Measurements from ENCODE around the gene ZBTB21.

ZBTB21 gene

GRCh38 chr21:42009831-42010506 lies at the start of gene ZBTB21:
Gene ZBTB21, minus strand, starts transcription at chr21:42010360. Its CDS starts 16,265 bp downstream, at chr21:41994095.
- peak within 1 kb of the TSS; percentile 100 for H3K27ac Mint-ChIP-seq
- H3K9me3 Mint-ChIP-seq, result peaks cover 10% of the 10 kb centered on the region
- peaks cover 38% of the 10 kb centered on the region for H3K4me1 Mint-ChIP-seq
- peaks cover 18% of the 10 kb centered on the region for H3K36me3 Mint-ChIP-seq (ENCODE audit: low read depth)
- no peak for TF ChIP-seq CTCF (IDR thresholded peaks at IDR 0.05)
- peak; percentile 99 for DNase-seq
- H3K4me3 Mint-ChIP-seq, result peak within 1 kb of the TSS; percentile 95
- peaks cover 15% of the 10 kb centered on the region for H3K27me3 Mint-ChIP-seq (ENCODE audit: low read depth, poor library complexity)

- no peak for TF ChIP-seq CTCF (IDR thresholded peaks at IDR 0.05)
- H3K27ac Mint-ChIP-seq, result no peak overlapping the region
- H3K4me3 Mint-ChIP-seq, result no peak overlapping the region
- peaks cover 41% of the 10 kb centered on the region for H3K27me3 Mint-ChIP-seq (ENCODE audit: low read depth, poor library complexity)
- no peak for DNase-seq
- peaks cover 58% of the 10 kb centered on the region for H3K4me1 Mint-ChIP-seq
- H3K36me3 Mint-ChIP-seq (ENCODE audit: low read depth), result no peaks in the 10 kb centered on the region
- H3K9me3 Mint-ChIP-seq, result peaks cover 11% of the 10 kb centered on the region
Measured at GRCh38 chr21:42059721-42060120, 49.6 kb upstream of the ZBTB21 start.

GRCh38 chr21:42059141-42059540 lies 49.0 kb upstream of the ZBTB21 start:
- H3K9me3 Mint-ChIP-seq, result peaks cover 16% of the 10 kb centered on the region
- H3K4me3 Mint-ChIP-seq, result no peak overlapping the region
- H3K27ac Mint-ChIP-seq, result no peak overlapping the region
- H3K4me1 Mint-ChIP-seq, result peaks cover 53% of the 10 kb centered on the region
- DNase-seq, result no peak
- TF ChIP-seq CTCF (IDR thresholded peaks at IDR 0.05), result no peak
- H3K27me3 Mint-ChIP-seq (ENCODE audit: low read depth, poor library complexity), result peaks cover 45% of the 10 kb centered on the region
- no peaks in the 10 kb centered on the region for H3K36me3 Mint-ChIP-seq (ENCODE audit: low read depth)

- H3K4me3 Mint-ChIP-seq, result no peak overlapping the region
- no peak for DNase-seq
- TF ChIP-seq CTCF (IDR thresholded peaks at IDR 0.05), result no peak
- peaks cover 45% of the 10 kb centered on the region for H3K27me3 Mint-ChIP-seq (ENCODE audit: low read depth, poor library complexity)
- H3K4me1 Mint-ChIP-seq, result peaks cover 48% of the 10 kb centered on the region
- H3K27ac Mint-ChIP-seq, result no peak overlapping the region
- H3K36me3 Mint-ChIP-seq (ENCODE audit: low read depth), result no peaks in the 10 kb centered on the region
- peaks cover 18% of the 10 kb centered on the region for H3K9me3 Mint-ChIP-seq
Measured at GRCh38 chr21:42058631-42059111, 48.5 kb upstream of the ZBTB21 start.

GRCh38 chr21:42057851-42058437 lies 47.8 kb upstream of the ZBTB21 start:
- TF ChIP-seq CTCF (IDR thresholded peaks at IDR 0.05), result no peak
- Mint-ChIP-seq H3K4me1 (peaks cover 43% of the 10 kb centered on the region), H3K27ac (no peak overlapping the region), H3K9me3 (peaks cover 26% of the 10 kb centered on the region), H3K27me3 (ENCODE audit: low read depth, poor library complexity) (peaks cover 45% of the 10 kb centered on the region), H3K36me3 (ENCODE audit: low read depth) (no peaks in the 10 kb centered on the region), H3K4me3 (no peak overlapping the region)
- no peak for DNase-seq

All from nephron progenitor cell (in vitro differentiated cells).